ENCODE measurements around the gene NKTR.

Gene NKTR

DNA sequence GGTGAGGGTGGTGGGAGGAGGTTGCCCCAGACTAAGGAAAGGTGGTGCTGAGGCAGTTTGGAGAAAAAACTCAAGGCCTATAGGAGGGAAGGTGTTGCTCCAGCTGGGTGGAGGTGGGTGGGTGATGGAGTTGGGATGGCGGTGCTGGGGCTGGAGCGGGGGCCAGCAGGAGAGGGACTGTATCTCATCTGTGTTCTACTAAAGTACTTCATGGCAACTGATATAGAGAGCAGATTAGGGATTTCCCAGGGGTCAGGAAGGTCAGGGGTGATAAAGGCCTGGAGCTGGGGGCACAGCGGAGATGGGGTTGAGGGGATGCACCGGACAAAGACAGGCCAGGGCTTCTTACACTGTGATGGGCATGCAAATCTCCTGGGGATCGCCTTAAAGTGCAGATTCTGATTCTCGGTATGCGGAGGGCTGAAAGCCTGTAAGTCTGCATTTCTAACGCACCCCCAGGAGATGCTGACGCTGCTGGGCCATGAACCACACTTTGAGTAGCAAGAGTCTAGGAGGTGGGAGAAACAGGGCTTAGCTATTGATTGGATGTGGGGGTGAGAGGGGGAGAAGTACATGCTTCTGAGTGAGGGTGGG lies 89.0 kb downstream of the NKTR start:
- TF ChIP-seq, protein P1, sequence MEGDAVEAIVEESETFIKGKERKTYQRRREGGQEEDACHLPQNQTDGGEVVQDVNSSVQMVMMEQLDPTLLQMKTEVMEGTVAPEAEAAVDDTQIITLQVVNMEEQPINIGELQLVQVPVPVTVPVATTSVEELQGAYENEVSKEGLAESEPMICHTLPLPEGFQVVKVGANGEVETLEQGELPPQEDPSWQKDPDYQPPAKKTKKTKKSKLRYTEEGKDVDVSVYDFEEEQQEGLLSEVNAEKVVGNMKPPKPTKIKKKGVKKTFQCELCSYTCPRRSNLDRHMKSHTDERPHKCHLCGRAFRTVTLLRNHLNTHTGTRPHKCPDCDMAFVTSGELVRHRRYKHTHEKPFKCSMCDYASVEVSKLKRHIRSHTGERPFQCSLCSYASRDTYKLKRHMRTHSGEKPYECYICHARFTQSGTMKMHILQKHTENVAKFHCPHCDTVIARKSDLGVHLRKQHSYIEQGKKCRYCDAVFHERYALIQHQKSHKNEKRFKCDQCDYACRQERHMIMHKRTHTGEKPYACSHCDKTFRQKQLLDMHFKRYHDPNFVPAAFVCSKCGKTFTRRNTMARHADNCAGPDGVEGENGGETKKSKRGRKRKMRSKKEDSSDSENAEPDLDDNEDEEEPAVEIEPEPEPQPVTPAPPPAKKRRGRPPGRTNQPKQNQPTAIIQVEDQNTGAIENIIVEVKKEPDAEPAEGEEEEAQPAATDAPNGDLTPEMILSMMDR (IDR thresholded peaks at IDR 0.05; ENCODE audit: low read length, missing control alignments), result no peak
- DNase-seq (ENCODE audit: low read depth), result no peak
- H3K4me3 ChIP-seq (replicated peaks; ENCODE audit: low read depth, low read length), result no peak overlapping the region

DNA sequence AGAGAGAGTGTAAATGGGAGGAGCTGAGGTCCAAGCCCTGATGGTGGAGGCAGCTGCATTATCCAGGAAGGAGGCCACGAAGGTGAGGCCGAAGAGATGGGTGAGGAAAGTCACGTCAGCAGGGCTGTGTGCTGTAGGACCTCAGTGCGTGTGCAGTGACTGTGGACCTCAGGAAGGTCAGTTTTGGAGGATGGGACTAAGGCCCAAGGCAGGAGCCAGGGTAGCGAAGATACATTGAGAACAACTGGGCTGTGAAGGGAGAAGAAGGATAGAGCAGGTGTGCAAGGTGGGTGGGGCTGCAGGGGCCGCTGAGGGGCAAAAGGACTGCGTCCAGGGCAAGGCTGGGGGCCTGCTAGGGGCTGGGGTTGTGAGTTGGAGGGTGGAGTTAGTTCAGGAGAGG lies 89.7 kb downstream of the NKTR start:
- TF ChIP-seq, protein P1 (IDR thresholded peaks at IDR 0.05; ENCODE audit: low read length, missing control alignments), result no peak
- DNase-seq (ENCODE audit: low read depth), result no peak

DNA sequence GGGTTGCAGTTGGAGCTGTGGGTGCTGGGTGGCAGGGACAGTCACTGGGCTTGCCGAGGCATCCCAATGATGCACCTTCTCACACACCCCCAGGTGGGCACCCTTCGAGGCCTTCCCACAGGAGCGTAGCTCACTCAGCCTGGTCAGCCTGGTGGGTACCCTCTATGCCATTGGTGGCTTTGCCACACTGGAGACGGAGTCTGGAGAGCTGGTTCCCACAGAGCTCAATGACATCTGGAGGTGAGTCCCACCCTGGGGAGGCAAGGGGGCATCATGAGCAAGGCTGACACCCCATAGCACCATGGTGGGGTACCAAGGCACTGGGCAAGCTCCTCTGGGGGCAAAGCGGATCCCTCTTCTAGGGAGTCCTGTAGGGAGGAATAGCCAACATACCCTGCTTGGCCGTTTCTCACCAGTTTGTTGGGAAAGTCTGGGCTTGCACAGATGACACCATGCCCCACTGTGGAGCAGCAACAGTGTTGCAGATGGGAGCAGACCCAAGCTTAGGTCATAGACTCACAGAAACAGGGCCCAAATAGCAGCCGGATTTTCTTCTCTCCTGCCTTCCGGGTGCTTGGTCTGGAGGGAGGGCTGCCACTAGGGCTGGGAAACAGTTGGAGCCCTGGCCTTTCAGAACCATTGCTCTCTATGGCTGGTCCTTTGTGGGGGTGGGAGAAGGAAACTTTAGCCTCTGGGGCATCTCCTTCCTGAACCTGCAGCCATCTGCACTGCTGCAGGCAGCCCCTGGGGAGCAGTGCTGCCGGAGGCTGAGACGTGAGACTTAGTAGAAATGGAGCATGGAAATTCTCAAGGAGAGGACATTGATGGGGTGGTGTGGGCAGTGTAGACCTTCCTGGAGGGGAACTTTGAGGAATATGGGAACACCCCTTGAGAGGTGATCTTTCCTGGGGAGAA lies 90.5 kb downstream of the NKTR start:
- no peak overlapping the region for H3K4me3 ChIP-seq (replicated peaks; ENCODE audit: low read depth, low read length)
- TF ChIP-seq, protein P1 (IDR thresholded peaks at IDR 0.05; ENCODE audit: low read length, missing control alignments), result no peak
- no peak for DNase-seq (ENCODE audit: low read depth)

More for the DNA sequence above, 89.7 kb downstream of the NKTR start:
- no peak overlapping the region for H3K4me3 ChIP-seq (replicated peaks; ENCODE audit: low read depth, low read length)

DNA sequence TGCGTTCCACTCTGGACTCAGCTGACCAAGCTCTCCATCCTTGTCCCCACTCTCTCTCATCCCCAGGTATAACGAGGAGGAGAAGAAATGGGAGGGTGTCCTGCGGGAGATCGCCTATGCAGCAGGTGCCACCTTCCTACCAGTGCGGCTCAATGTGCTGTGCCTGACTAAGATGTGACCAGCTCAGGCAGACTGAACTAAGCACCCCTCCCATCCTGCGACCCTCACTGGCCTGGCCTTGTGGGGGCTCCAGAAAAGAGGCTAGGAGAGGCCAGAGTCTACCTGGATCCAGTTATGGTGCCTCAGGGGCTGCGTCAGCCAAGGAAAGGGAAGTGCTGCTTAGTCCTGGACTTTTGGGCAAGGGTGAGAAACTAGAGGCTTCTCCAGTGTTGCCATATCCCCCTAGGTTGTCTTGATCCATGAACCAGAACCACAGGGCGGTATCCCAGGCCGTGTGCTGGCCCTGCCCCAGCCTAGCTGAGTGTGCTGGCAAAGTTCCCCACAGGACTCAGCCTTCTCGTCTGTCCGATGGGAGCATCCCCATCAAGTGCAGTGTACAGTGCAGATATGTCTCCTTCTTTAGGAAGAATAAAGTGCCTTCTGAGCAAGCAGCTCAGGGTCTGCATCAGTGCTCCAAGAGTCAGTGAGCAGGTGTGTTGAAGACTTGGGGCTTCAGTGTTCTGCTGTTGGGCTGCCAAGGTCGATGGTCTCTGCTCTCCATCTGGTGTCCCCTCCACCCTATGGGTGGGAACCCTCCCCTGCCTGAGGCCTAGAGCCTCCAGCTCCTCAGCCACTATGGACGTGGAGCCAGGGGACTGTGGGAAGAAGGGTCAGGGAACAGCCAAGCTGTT lies 91.6 kb downstream of the NKTR start:
- TF ChIP-seq, protein P1 (IDR thresholded peaks at IDR 0.05; ENCODE audit: low read length, missing control alignments), result no peak
- no peak overlapping the region for H3K4me3 ChIP-seq (replicated peaks; ENCODE audit: low read depth, low read length)
- DNase-seq (ENCODE audit: low read depth), result no peak

DNA sequence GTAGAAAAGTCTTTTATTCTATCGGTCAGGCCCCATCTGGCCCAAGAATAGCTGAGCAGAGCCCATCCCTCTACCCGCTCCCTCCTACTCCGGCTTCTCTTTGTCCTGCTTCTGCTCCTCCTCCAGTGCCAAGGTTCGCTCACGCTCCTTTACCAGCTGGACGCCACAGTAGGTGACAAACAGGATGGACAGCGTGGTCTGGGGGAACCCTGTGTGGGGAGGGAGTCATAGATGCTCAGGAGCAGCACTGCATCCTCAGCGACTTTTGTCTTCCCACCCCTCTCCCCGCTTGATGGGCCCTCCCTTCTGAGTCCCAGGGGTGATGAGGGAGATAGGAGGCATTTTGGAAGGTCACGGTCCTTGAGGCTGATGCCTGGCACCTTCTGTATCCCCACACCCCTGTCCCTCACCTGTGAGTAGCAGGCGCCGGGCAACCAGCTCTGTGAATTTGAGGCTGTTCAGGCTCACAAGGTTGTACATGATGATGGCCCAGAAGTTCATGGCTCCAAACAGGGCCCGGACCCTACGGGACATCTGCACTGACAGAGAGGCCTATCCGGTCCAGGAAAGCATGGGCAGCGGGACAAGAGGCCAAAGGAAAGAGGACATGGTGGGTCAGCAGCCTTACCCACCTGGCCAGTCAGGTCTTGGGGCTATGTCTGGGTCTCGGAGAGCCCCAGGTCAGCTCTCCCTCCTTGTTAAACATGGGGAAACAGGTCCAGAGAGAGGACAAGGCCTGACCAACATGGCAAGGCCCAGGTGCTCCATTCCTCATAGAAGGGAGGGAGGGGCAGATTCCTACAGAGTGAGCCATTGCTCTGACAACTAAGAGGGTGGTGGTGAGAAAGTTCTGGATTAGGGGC lies 92.4 kb downstream of the NKTR start:
- TF ChIP-seq, protein P1 (IDR thresholded peaks at IDR 0.05; ENCODE audit: low read length, missing control alignments), result no peak
- H3K4me3 ChIP-seq (replicated peaks; ENCODE audit: low read depth, low read length), result no peak overlapping the region
- DNase-seq (ENCODE audit: low read depth), result no peak

DNA sequence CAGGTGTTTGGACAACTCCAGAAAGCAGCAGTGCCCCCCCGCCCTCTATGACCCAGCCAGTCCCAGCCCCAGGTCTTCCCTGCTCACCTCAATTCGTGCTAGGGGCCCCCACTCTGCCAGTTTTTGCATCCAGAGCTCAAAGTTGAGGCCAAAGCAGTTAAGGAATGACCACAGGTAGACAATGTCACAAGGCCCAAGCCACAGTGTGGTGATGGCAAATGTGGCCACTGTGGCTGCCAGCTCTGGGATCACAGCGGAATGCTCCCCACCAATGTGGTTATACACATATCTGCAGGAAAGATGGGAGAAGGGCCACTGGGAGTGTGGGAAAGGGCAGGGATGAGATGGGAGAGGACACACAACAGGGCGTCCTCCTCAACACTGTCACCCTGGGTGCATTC lies 93.0 kb downstream of the NKTR start:
- H3K4me3 ChIP-seq (replicated peaks; ENCODE audit: low read depth, low read length), result no peak overlapping the region
- DNase-seq (ENCODE audit: low read depth), result no peak
- TF ChIP-seq, protein P1 (IDR thresholded peaks at IDR 0.05; ENCODE audit: low read length, missing control alignments), result no peak
